Neural cell (in vitro differentiated cells): ENCODE data around the gene MARCHF5. TPM values are rescaled to one million over a fixed set of nuclear protein-coding genes. Genes with fewer than 3 reads are reported as not detected.

ENCODE experiments used
- H2AFZ ChIP-seq: fragments of 200-600, 300-800 bp; sonication (generic), shearing (Covaris generic); 2 replicates; pipeline ENCODE4 v1.6.0; 2014; ENCODE audit warnings: low read depth, mild to moderate bottlenecking, antibody characterized with exemption, low read length, moderate library complexity
- H3F3A ChIP-seq: fragments of 200-600 bp; shearing (Covaris generic); 2 replicates; pipeline ENCODE4 v1.6.1; 2016; ENCODE audit warnings: mild to moderate bottlenecking, moderate library complexity, mixed read lengths, antibody characterized with exemption, low read length; ENCODE audit not compliant: insufficient read depth, poor library complexity, severe bottlenecking
- H3K27ac ChIP-seq: fragments of 200-600, 300-800 bp; sonication (generic), shearing (Covaris generic); 2 replicates; pipeline ENCODE4 v1.5.1; 2014; ENCODE audit warnings: mild to moderate bottlenecking, low read length, moderate library complexity
- H3K27me3 ChIP-seq: fragments of 300-800, 200-600 bp; sonication (generic), shearing (Covaris generic); 2 replicates; pipeline ENCODE4 v1.6.0; 2014; ENCODE audit warnings: mild to moderate bottlenecking, low read depth, low read length, moderate library complexity; ENCODE audit not compliant: insufficient read depth
- H3K36me3 ChIP-seq: fragments of 300-800, 200-600 bp; sonication (generic), shearing (Covaris generic); 2 replicates; pipeline ENCODE4 v1.5.1; 2014; ENCODE audit warnings: mild to moderate bottlenecking, antibody characterized with exemption, low read length, moderate library complexity; ENCODE audit not compliant: insufficient read depth
- H3K4me2 ChIP-seq: fragments of 300-800, 200-600 bp; sonication (generic), shearing (Covaris generic); 2 replicates; pipeline ENCODE4 v1.6.0; 2014; ENCODE audit warnings: mild to moderate bottlenecking, low read length
- H3K4me3 ChIP-seq: fragments of 300-800, 200-600 bp; sonication (generic), shearing (Covaris generic); 2 replicates; pipeline ENCODE4 v1.5.1; 2014; ENCODE audit warnings: mild to moderate bottlenecking, low read length, moderate library complexity
- H3K79me2 ChIP-seq: fragments of 200-600 bp; shearing (Covaris generic); replicated peaks from 2 replicates; pipeline ENCODE4 v1.6.0; 2014; ENCODE audit warnings: mild to moderate bottlenecking, low read length, moderate library complexity; ENCODE audit not compliant: insufficient read depth
- H3K9ac ChIP-seq: fragments of 300-800, 200-600 bp; sonication (generic), shearing (Covaris generic); 2 replicates; pipeline ENCODE4 v1.6.1; 2016; ENCODE audit warnings: mild to moderate bottlenecking, low read length, mixed read lengths
- H3K9me2 ChIP-seq: fragments of 200-600 bp; shearing (Covaris generic); 2 replicates; pipeline ENCODE4 v1.6.1; 2016; ENCODE audit warnings: mild to moderate bottlenecking, low read length, mixed read lengths; ENCODE audit not compliant: insufficient read depth
- H3K9me3 ChIP-seq: fragments of 200-600, 300-800 bp; sonication (generic), shearing (Covaris generic); 2 replicates; pipeline ENCODE4 v1.6.1; 2016; ENCODE audit warnings: mild to moderate bottlenecking, mixed run types, low read length, moderate library complexity, mixed read lengths
- H4K20me1 ChIP-seq: fragments of 200-600 bp; shearing (Covaris generic); 2 replicates; pipeline ENCODE4 v1.6.1; 2016; ENCODE audit warnings: mild to moderate bottlenecking, mixed run types; ENCODE audit not compliant: insufficient read depth
- CTCF ChIP-seq: fragments of 450-650 bp; IDR thresholded peaks from 2 replicates; pipeline ENCODE4 v1.5.1; 2014; ENCODE audit warnings: antibody characterized with exemption, mild to moderate bottlenecking, moderate library complexity; ENCODE audit not compliant: poor library complexity, severe bottlenecking
- EP300 ChIP-seq: fragments of 450-650 bp; conservative IDR thresholded peaks from 2 replicates; pipeline ENCODE4 v1.6.1; 2014; ENCODE audit warnings: antibody characterized with exemption, mild to moderate bottlenecking, moderate library complexity; ENCODE audit not compliant: poor library complexity, severe bottlenecking
- EZH2 ChIP-seq: fragments of 200-600, 300-800 bp; shearing (Covaris generic), sonication (generic); IDR thresholded peaks from 2 replicates; pipeline ENCODE4 v1.6.1; 2014; ENCODE audit warnings: antibody characterized with exemption, low read length, borderline replicate concordance, mild to moderate bottlenecking; ENCODE audit not compliant: insufficient read depth, poor library complexity, severe bottlenecking
- MXI1 ChIP-seq: fragments of 450-650 bp; conservative IDR thresholded peaks from 2 replicates; pipeline ENCODE4 v1.6.1; 2014; ENCODE audit warnings: antibody characterized with exemption, mild to moderate bottlenecking; ENCODE audit not compliant: poor library complexity, severe bottlenecking
- POLR2AphosphoS5 ChIP-seq: IDR thresholded peaks from 2 replicates; pipeline ENCODE4 v1.6.1; 2012
- RAD21 ChIP-seq: fragments of 450-650 bp; conservative IDR thresholded peaks from 2 replicates; pipeline ENCODE4 v1.6.1; 2014; ENCODE audit warnings: antibody characterized with exemption, mild to moderate bottlenecking, moderate library complexity
- REST ChIP-seq: IDR thresholded peaks from 2 replicates; pipeline ENCODE4 v1.6.1; 2012; ENCODE audit warnings: borderline replicate concordance
- SMC3 ChIP-seq: fragments of 450-650 bp; conservative IDR thresholded peaks from 2 replicates; pipeline ENCODE4 v1.6.1; 2014; ENCODE audit warnings: antibody characterized with exemption, mild to moderate bottlenecking, moderate library complexity; ENCODE audit not compliant: poor library complexity
- TAF1 ChIP-seq: IDR thresholded peaks from 2 replicates; pipeline ENCODE4 v1.6.1; 2012; ENCODE audit warnings: low read depth
- polyA plus RNA-seq: library from polyadenylated mRNA; depleted of rRNA; stranded (reverse); fragments of >200 nt; gene quantifications from 2 replicates; pipeline ENCODE4 v1.2.3, GENCODE V29; 2014

MARCHF5 gene
- polyA plus RNA-seq, 1 donor from 2014 or later, result 65.5 TPM

GRCh38 chr10:92366412-92367021, 75.5 kb downstream of the MARCHF5 start:
- no peak for TF ChIP-seq REST
- Histone ChIP-seq H3F3A (no peaks in the 10 kb centered on the region), H3K9me2 (no peaks in the 10 kb centered on the region), H3K79me2 (no peaks in the 10 kb centered on the region), H2AFZ (no peak overlapping the region), H3K27me3 (no peaks in the 10 kb centered on the region), H3K9ac (no peak overlapping the region), H4K20me1 (no peaks in the 10 kb centered on the region), H3K9me3 (no peaks in the 10 kb centered on the region), H3K4me2 (no peak overlapping the region), H3K36me3 (no peaks in the 10 kb centered on the region), H3K4me3 (no peak overlapping the region), H3K27ac (no peak overlapping the region)

GRCh38 chr10:92377962-92378361, 87.0 kb downstream of the MARCHF5 start:
- H3K9me2 ChIP-seq, result no peaks in the 10 kb centered on the region
- no peak overlapping the region for H3K9ac ChIP-seq
- no peak overlapping the region for H3K27ac ChIP-seq
- H3K36me3 ChIP-seq, result no peaks in the 10 kb centered on the region
- TF ChIP-seq EZH2 (no peak), POLR2AphosphoS5 (no peak), REST (no peak), RAD21 (no peak)
- no peak overlapping the region for H2AFZ ChIP-seq
- H3K27me3 ChIP-seq, result no peaks in the 10 kb centered on the region
- H3K79me2 ChIP-seq, result no peaks in the 10 kb centered on the region
- H3K4me3 ChIP-seq, result no peak overlapping the region
- H3K4me2 ChIP-seq, result no peak overlapping the region
- no peaks in the 10 kb centered on the region for H4K20me1 ChIP-seq
- no peaks in the 10 kb centered on the region for H3K9me3 ChIP-seq
- H3F3A ChIP-seq, result no peaks in the 10 kb centered on the region

- Histone ChIP-seq H3K4me3 (no peak overlapping the region), H3K27me3 (no peaks in the 10 kb centered on the region), H4K20me1 (no peaks in the 10 kb centered on the region), H3K36me3 (no peaks in the 10 kb centered on the region), H3K9me3 (no peaks in the 10 kb centered on the region), H3K27ac (no peak overlapping the region), H2AFZ (no peak overlapping the region), H3K9me2 (no peaks in the 10 kb centered on the region), H3F3A (no peaks in the 10 kb centered on the region), H3K4me2 (no peak overlapping the region), H3K9ac (no peak overlapping the region), H3K79me2 (no peaks in the 10 kb centered on the region)
- no peak for TF ChIP-seq CTCF
- TF ChIP-seq SMC3, result no peak
- no peak for TF ChIP-seq TAF1
- no peak for TF ChIP-seq EP300
- TF ChIP-seq POLR2AphosphoS5, result no peak
- TF ChIP-seq REST, result no peak
- no peak for TF ChIP-seq EZH2
- TF ChIP-seq MXI1, result no peak
- TF ChIP-seq RAD21, result no peak
Measured at GRCh38 chr10:92381543-92381954, 90.6 kb downstream of the MARCHF5 start.
